Neural cell (in vitro differentiated cells): ENCODE data around the gene PDE4D. TPM values are rescaled to one million over a fixed set of nuclear protein-coding genes. Genes with fewer than 3 reads are reported as not detected.

Experiments
- H2AFZ ChIP-seq: fragments of 200-600, 300-800 bp; sonication (generic), shearing (Covaris generic); 2 replicates; pipeline ENCODE4 v1.6.0; 2014; ENCODE audit warnings: low read depth, mild to moderate bottlenecking, antibody characterized with exemption, low read length, moderate library complexity
- H3F3A ChIP-seq: fragments of 200-600 bp; shearing (Covaris generic); 2 replicates; pipeline ENCODE4 v1.6.1; 2016; ENCODE audit warnings: mild to moderate bottlenecking, moderate library complexity, mixed read lengths, antibody characterized with exemption, low read length; ENCODE audit not compliant: insufficient read depth, poor library complexity, severe bottlenecking
- H3K27ac ChIP-seq: fragments of 200-600, 300-800 bp; sonication (generic), shearing (Covaris generic); 2 replicates; pipeline ENCODE4 v1.5.1; 2014; ENCODE audit warnings: mild to moderate bottlenecking, low read length, moderate library complexity
- H3K27me3 ChIP-seq: fragments of 300-800, 200-600 bp; sonication (generic), shearing (Covaris generic); 2 replicates; pipeline ENCODE4 v1.6.0; 2014; ENCODE audit warnings: mild to moderate bottlenecking, low read depth, low read length, moderate library complexity; ENCODE audit not compliant: insufficient read depth
- H3K36me3 ChIP-seq: fragments of 300-800, 200-600 bp; sonication (generic), shearing (Covaris generic); 2 replicates; pipeline ENCODE4 v1.5.1; 2014; ENCODE audit warnings: mild to moderate bottlenecking, antibody characterized with exemption, low read length, moderate library complexity; ENCODE audit not compliant: insufficient read depth
- H3K4me2 ChIP-seq: fragments of 300-800, 200-600 bp; sonication (generic), shearing (Covaris generic); 2 replicates; pipeline ENCODE4 v1.6.0; 2014; ENCODE audit warnings: mild to moderate bottlenecking, low read length
- H3K4me3 ChIP-seq: fragments of 300-800, 200-600 bp; sonication (generic), shearing (Covaris generic); 2 replicates; pipeline ENCODE4 v1.5.1; 2014; ENCODE audit warnings: mild to moderate bottlenecking, low read length, moderate library complexity
- H3K79me2 ChIP-seq: fragments of 200-600 bp; shearing (Covaris generic); replicated peaks from 2 replicates; pipeline ENCODE4 v1.6.0; 2014; ENCODE audit warnings: mild to moderate bottlenecking, low read length, moderate library complexity; ENCODE audit not compliant: insufficient read depth
- H3K9ac ChIP-seq: fragments of 300-800, 200-600 bp; sonication (generic), shearing (Covaris generic); 2 replicates; pipeline ENCODE4 v1.6.1; 2016; ENCODE audit warnings: mild to moderate bottlenecking, low read length, mixed read lengths
- H3K9me2 ChIP-seq: fragments of 200-600 bp; shearing (Covaris generic); 2 replicates; pipeline ENCODE4 v1.6.1; 2016; ENCODE audit warnings: mild to moderate bottlenecking, low read length, mixed read lengths; ENCODE audit not compliant: insufficient read depth
- H3K9me3 ChIP-seq: fragments of 200-600, 300-800 bp; sonication (generic), shearing (Covaris generic); 2 replicates; pipeline ENCODE4 v1.6.1; 2016; ENCODE audit warnings: mild to moderate bottlenecking, mixed run types, low read length, moderate library complexity, mixed read lengths
- H4K20me1 ChIP-seq: fragments of 200-600 bp; shearing (Covaris generic); 2 replicates; pipeline ENCODE4 v1.6.1; 2016; ENCODE audit warnings: mild to moderate bottlenecking, mixed run types; ENCODE audit not compliant: insufficient read depth
- EP300 ChIP-seq: fragments of 450-650 bp; conservative IDR thresholded peaks from 2 replicates; pipeline ENCODE4 v1.6.1; 2014; ENCODE audit warnings: antibody characterized with exemption, mild to moderate bottlenecking, moderate library complexity; ENCODE audit not compliant: poor library complexity, severe bottlenecking
- EZH2 ChIP-seq: fragments of 200-600, 300-800 bp; shearing (Covaris generic), sonication (generic); IDR thresholded peaks from 2 replicates; pipeline ENCODE4 v1.6.1; 2014; ENCODE audit warnings: antibody characterized with exemption, low read length, borderline replicate concordance, mild to moderate bottlenecking; ENCODE audit not compliant: insufficient read depth, poor library complexity, severe bottlenecking
- MXI1 ChIP-seq: fragments of 450-650 bp; conservative IDR thresholded peaks from 2 replicates; pipeline ENCODE4 v1.6.1; 2014; ENCODE audit warnings: antibody characterized with exemption, mild to moderate bottlenecking; ENCODE audit not compliant: poor library complexity, severe bottlenecking
- POLR2AphosphoS5 ChIP-seq: IDR thresholded peaks from 2 replicates; pipeline ENCODE4 v1.6.1; 2012
- RAD21 ChIP-seq: fragments of 450-650 bp; conservative IDR thresholded peaks from 2 replicates; pipeline ENCODE4 v1.6.1; 2014; ENCODE audit warnings: antibody characterized with exemption, mild to moderate bottlenecking, moderate library complexity
- SMC3 ChIP-seq: fragments of 450-650 bp; conservative IDR thresholded peaks from 2 replicates; pipeline ENCODE4 v1.6.1; 2014; ENCODE audit warnings: antibody characterized with exemption, mild to moderate bottlenecking, moderate library complexity; ENCODE audit not compliant: poor library complexity
- TAF1 ChIP-seq: IDR thresholded peaks from 2 replicates; pipeline ENCODE4 v1.6.1; 2012; ENCODE audit warnings: low read depth
- polyA plus RNA-seq: library from polyadenylated mRNA; depleted of rRNA; stranded (reverse); fragments of >200 nt; gene quantifications from 2 replicates; pipeline ENCODE4 v1.2.3, GENCODE V29; 2014
- TF ChIP-seq, protein P1 (sequence below): IDR thresholded peaks from 2 replicates; pipeline ENCODE4 v1.6.1; 2012; ENCODE audit warnings: borderline replicate concordance
- TF ChIP-seq, protein P2 (sequence below): fragments of 450-650 bp; IDR thresholded peaks from 2 replicates; pipeline ENCODE4 v1.5.1; 2014; ENCODE audit warnings: antibody characterized with exemption, mild to moderate bottlenecking, moderate library complexity; ENCODE audit not compliant: poor library complexity, severe bottlenecking

Gene PDE4D
- polyA plus RNA-seq, 1 donor from 2014 or later, result 42.8 TPM

DNA sequence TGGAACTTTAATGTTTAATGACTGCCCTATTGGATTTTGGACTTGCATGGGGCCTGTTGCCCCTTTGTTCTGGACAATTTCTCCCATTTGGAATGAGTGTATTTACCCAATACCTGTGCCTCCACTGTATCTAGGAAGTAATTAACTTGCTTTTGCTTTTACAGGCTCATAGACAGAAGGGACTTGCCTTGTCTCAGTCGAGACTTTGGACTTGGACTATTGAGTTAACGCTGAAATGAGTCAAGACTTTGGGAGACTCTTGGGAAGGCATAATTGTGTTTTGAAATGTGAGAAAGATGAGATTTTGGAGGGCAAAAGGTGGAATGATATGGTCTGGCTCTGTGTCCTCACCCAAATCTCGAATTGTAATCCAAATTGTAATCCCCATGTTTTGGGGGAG is 368.2 kb downstream of the PDE4D start:
- H3K36me3 ChIP-seq, result no peaks in the 10 kb centered on the region
- TF ChIP-seq POLR2AphosphoS5 (no peak), MXI1 (no peak), EZH2 (no peak), EP300 (no peak), SMC3 (no peak), RAD21 (no peak), TAF1 (no peak)
- TF ChIP-seq, protein P1, sequence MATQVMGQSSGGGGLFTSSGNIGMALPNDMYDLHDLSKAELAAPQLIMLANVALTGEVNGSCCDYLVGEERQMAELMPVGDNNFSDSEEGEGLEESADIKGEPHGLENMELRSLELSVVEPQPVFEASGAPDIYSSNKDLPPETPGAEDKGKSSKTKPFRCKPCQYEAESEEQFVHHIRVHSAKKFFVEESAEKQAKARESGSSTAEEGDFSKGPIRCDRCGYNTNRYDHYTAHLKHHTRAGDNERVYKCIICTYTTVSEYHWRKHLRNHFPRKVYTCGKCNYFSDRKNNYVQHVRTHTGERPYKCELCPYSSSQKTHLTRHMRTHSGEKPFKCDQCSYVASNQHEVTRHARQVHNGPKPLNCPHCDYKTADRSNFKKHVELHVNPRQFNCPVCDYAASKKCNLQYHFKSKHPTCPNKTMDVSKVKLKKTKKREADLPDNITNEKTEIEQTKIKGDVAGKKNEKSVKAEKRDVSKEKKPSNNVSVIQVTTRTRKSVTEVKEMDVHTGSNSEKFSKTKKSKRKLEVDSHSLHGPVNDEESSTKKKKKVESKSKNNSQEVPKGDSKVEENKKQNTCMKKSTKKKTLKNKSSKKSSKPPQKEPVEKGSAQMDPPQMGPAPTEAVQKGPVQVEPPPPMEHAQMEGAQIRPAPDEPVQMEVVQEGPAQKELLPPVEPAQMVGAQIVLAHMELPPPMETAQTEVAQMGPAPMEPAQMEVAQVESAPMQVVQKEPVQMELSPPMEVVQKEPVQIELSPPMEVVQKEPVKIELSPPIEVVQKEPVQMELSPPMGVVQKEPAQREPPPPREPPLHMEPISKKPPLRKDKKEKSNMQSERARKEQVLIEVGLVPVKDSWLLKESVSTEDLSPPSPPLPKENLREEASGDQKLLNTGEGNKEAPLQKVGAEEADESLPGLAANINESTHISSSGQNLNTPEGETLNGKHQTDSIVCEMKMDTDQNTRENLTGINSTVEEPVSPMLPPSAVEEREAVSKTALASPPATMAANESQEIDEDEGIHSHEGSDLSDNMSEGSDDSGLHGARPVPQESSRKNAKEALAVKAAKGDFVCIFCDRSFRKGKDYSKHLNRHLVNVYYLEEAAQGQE, result no peak
- TF ChIP-seq, protein P2, sequence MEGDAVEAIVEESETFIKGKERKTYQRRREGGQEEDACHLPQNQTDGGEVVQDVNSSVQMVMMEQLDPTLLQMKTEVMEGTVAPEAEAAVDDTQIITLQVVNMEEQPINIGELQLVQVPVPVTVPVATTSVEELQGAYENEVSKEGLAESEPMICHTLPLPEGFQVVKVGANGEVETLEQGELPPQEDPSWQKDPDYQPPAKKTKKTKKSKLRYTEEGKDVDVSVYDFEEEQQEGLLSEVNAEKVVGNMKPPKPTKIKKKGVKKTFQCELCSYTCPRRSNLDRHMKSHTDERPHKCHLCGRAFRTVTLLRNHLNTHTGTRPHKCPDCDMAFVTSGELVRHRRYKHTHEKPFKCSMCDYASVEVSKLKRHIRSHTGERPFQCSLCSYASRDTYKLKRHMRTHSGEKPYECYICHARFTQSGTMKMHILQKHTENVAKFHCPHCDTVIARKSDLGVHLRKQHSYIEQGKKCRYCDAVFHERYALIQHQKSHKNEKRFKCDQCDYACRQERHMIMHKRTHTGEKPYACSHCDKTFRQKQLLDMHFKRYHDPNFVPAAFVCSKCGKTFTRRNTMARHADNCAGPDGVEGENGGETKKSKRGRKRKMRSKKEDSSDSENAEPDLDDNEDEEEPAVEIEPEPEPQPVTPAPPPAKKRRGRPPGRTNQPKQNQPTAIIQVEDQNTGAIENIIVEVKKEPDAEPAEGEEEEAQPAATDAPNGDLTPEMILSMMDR, result no peak
- H3K9ac ChIP-seq, result no peak overlapping the region

DNA sequence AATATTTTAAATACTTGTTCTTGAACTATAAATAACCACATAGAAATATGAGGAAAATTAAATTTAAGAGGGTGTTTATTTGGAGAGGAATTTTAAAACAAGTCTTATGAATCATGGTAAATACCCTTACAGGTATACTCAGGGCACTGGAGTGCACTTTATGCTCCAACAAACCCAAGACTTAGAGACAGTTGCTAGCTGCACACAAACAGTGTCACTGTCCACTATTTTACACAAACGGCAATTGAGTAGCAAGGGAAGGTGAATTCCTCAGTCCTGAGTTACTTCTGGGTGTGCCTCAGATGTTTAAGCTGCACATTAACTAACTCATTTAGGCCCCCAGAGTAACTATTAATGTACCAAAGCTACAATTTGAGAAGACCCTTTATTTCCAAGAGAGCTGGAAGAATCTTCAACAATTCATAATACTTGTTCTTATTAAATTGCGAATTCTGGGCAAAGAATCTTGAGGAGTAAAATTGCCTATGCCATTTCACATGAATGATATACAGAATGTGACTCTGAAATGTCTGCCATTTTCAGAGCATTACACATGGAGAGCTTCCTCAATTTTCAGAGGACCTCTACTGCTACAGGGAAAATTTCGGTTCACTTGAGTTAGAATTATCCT is 371.2 kb downstream of the PDE4D start:
- no peak overlapping the region for H3K4me3 ChIP-seq
- H3K27ac ChIP-seq, result no peak overlapping the region
- no peaks in the 10 kb centered on the region for H4K20me1 ChIP-seq
- H3K4me2 ChIP-seq, result no peak overlapping the region
- no peaks in the 10 kb centered on the region for H3K79me2 ChIP-seq
- no peak overlapping the region for H2AFZ ChIP-seq
- H3K9me3 ChIP-seq, result no peaks in the 10 kb centered on the region
- H3K9ac ChIP-seq, result no peak overlapping the region
- H3K9me2 ChIP-seq, result no peaks in the 10 kb centered on the region
- no peaks in the 10 kb centered on the region for H3K27me3 ChIP-seq
- no peaks in the 10 kb centered on the region for H3F3A ChIP-seq
- TF ChIP-seq EP300, result no peak
- TF ChIP-seq, protein P2, result no peak
- TF ChIP-seq RAD21, result no peak
- no peak for TF ChIP-seq MXI1
- no peak for TF ChIP-seq SMC3
- TF ChIP-seq EZH2, result no peak
- H3K36me3 ChIP-seq, result no peaks in the 10 kb centered on the region

More for the DNA sequence above, 368.2 kb downstream of the PDE4D start:
- Histone ChIP-seq H2AFZ (no peak overlapping the region), H3K9me2 (no peaks in the 10 kb centered on the region), H4K20me1 (no peaks in the 10 kb centered on the region), H3K9me3 (no peaks in the 10 kb centered on the region), H3K4me3 (no peak overlapping the region), H3K27me3 (no peaks in the 10 kb centered on the region), H3K4me2 (no peak overlapping the region), H3F3A (no peaks in the 10 kb centered on the region), H3K27ac (no peak overlapping the region), H3K79me2 (no peaks in the 10 kb centered on the region)
